OCI-LY7 (cell line): ENCODE data around the gene NDUFS3. TPM values are rescaled to one million over a fixed set of nuclear protein-coding genes. Genes with fewer than 3 reads are reported as not detected.

Experiments
- BruUV-seq: library from RNA; stranded (reverse); fragments of 400-500 nt; replicated peaks from 2 replicates; lab custom pipeline; 2021; lab: Mats Ljungman, UMichigan
- CTCF ChIA-PET: fragments of 300-600 bp; sonication (Branson Sonifier 250); formaldehyde crosslinking; loops from one replicate; lab custom pipeline; 2022; ENCODE audit warnings: antibody characterized with exemption; ENCODE audit not compliant: unreplicated experiment; lab: Charles Lee
- POLR2A ChIA-PET: fragments of 300-600 bp; sonication (Branson Sonifier 250); formaldehyde crosslinking; loops from one replicate; lab custom pipeline; 2022; ENCODE audit warnings: antibody characterized with exemption; lab: Charles Lee
- DNase-seq: peaks from one replicate; pipeline ENCODE4 v3.0.0-alpha.2; 2015; ENCODE audit warnings: low spot score
- H2AFZ ChIP-seq: fragments of 200-600 bp; sonication (generic), shearing (Covaris generic); 2 replicates; pipeline ENCODE4 v1.6.1; 2014; ENCODE audit warnings: mild to moderate bottlenecking, antibody characterized with exemption, low read length, moderate library complexity
- H3K27ac ChIP-seq: fragments of 200-600 bp; sonication (generic); 2 replicates; pipeline ENCODE4 v1.5.1; 2014; ENCODE audit warnings: mixed run types, low read depth, mild to moderate bottlenecking, moderate library complexity, low read length, inconsistent platforms; ENCODE audit not compliant: poor library complexity, severe bottlenecking
- H3K36me3 ChIP-seq: fragments of 200-600 bp; sonication (generic); 2 replicates; pipeline ENCODE4 v1.6.1; 2014; ENCODE audit warnings: mild to moderate bottlenecking, antibody characterized with exemption, low read length, moderate library complexity, mixed read lengths; ENCODE audit not compliant: insufficient read depth
- H3K4me1 ChIP-seq: fragments of 200-600 bp; sonication (generic); 2 replicates; pipeline ENCODE4 v1.5.1; 2014; ENCODE audit warnings: mild to moderate bottlenecking, low read length; ENCODE audit not compliant: insufficient read depth, poor library complexity, severe bottlenecking
- H3K4me2 ChIP-seq: fragments of 200-600 bp; sonication (generic); 2 replicates; pipeline ENCODE4 v1.6.1; 2014; ENCODE audit warnings: mild to moderate bottlenecking, low read length
- H3K4me3 ChIP-seq: fragments of 200-600 bp; sonication (generic); 2 replicates; pipeline ENCODE4 v1.5.1; 2014; ENCODE audit warnings: mild to moderate bottlenecking, low read depth, low read length; ENCODE audit not compliant: poor library complexity, severe bottlenecking
- H3K79me2 ChIP-seq: fragments of 200-600 bp; sonication (generic); 2 replicates; pipeline ENCODE4 v1.6.1; 2016; ENCODE audit warnings: low read depth, mild to moderate bottlenecking, low read length, moderate library complexity, mixed read lengths; ENCODE audit not compliant: insufficient read depth
- H3K9me2 ChIP-seq: fragments of 200-600 bp; sonication (generic); 2 replicates; pipeline ENCODE4 v1.6.1; 2016; ENCODE audit warnings: mild to moderate bottlenecking, low read length, mixed read lengths; ENCODE audit not compliant: insufficient read depth
- H3K9me3 ChIP-seq: fragments of 200-600 bp; sonication (generic); 2 replicates; pipeline ENCODE4 v1.6.1; 2014; ENCODE audit warnings: mild to moderate bottlenecking, mixed run types, low read length, mixed read lengths
- H4K20me1 ChIP-seq: fragments of 200-600 bp; sonication (generic); 2 replicates; pipeline ENCODE4 v1.6.1; 2014; ENCODE audit warnings: mild to moderate bottlenecking, antibody characterized with exemption, low read length, moderate library complexity, mixed read lengths; ENCODE audit not compliant: insufficient read depth
- EZH2phosphoT487 ChIP-seq: fragments of 200-600 bp; sonication (generic); IDR thresholded peaks from 2 replicates; pipeline ENCODE4 v1.6.1; 2018; ENCODE audit warnings: low read depth, borderline replicate concordance, mild to moderate bottlenecking, mixed run types, antibody characterized with exemption, low read length, moderate library complexity, mixed read lengths
- intact Hi-C: fragments of 100-400 bp; cut with micrococcal nuclease; formaldehyde crosslinking; loops from one replicate; pipeline ENCODE4 v1.10.0; 2022; ENCODE audit not compliant: unreplicated experiment
- total RNA-seq, 2 experiments: library from RNA; depleted of rRNA in 1 of 2; stranded (reverse); fragments of >200 nt in 1 of 2; shearing (Covaris generic) in 1 of 2; gene quantifications; 2 replicates each; pipeline ENCODE4 v1.2.3, GENCODE V29; 2014 to 2022
- TF ChIP-seq, protein P1 (sequence below): fragments of 200-600 bp; sonication (generic); conservative IDR thresholded peaks from 2 replicates; pipeline ENCODE4 v1.5.1; 2014; ENCODE audit warnings: mild to moderate bottlenecking, antibody characterized with exemption, low read length, moderate library complexity, mixed read lengths

Gene NDUFS3
- total RNA-seq, 2 experiments from 2014 or later: 73.9 to 135 TPM

DNA sequence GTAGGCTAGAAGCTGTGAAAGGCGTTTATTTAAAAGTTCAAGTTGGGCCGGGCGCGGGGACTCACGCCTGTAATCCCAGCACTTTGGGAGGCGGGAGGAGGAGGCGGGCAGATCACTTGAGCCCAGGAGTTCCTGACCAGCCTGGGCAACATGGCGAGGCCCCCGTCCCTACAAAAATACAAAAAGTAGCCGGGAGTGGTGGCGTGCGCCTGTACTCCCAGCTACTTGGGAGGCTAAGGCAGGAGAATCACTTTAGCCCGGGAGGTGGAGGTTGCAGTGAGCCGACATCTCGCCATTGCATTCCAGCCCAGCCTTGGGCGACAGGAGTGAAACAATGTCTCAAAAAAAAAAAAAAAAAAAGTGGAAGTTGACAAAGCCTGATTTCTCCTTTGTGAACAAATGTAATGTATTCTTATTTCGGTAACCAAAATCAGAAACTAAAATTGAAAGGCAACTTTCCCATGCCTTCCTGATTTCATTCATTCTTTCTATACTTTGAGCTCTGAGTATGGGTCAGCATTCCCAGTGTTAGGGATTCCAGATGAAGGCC lies 12.7 kb upstream of the NDUFS3 start:
- ChIA-PET CTCF (interaction anchor here (0.7 kb wide), 1 partner anchor 12 kb away, joined by 7 read pairs; the partner anchor contains the start of genes KBTBD4 and NDUFS3), POLR2A (interaction anchor here (0.6 to 1.5 kb wide), 10 partner anchors 12 to 1560 kb away, joined by 3 to 11 read pairs (median 4); partner anchors contain the start of genes CELF1, KBTBD4 and NDUFS3)
- peaks cover 25% of the 10 kb centered on the region for H3K36me3 ChIP-seq
- TF ChIP-seq, protein P1, sequence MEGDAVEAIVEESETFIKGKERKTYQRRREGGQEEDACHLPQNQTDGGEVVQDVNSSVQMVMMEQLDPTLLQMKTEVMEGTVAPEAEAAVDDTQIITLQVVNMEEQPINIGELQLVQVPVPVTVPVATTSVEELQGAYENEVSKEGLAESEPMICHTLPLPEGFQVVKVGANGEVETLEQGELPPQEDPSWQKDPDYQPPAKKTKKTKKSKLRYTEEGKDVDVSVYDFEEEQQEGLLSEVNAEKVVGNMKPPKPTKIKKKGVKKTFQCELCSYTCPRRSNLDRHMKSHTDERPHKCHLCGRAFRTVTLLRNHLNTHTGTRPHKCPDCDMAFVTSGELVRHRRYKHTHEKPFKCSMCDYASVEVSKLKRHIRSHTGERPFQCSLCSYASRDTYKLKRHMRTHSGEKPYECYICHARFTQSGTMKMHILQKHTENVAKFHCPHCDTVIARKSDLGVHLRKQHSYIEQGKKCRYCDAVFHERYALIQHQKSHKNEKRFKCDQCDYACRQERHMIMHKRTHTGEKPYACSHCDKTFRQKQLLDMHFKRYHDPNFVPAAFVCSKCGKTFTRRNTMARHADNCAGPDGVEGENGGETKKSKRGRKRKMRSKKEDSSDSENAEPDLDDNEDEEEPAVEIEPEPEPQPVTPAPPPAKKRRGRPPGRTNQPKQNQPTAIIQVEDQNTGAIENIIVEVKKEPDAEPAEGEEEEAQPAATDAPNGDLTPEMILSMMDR: no peak
- TF ChIP-seq EZH2phosphoT487: no peak
- peaks cover 6% of the 10 kb centered on the region; the same call in 1 of the 2 replicates for H3K79me2 ChIP-seq
- H2AFZ ChIP-seq: peak overlapping the region; percentile 97
- H3K9me2 ChIP-seq: no peaks in the 10 kb centered on the region
- peak overlapping the region; percentile 75 for H3K4me3 ChIP-seq
- intact Hi-C loops: no loop called here
- H4K20me1 ChIP-seq: no peaks in the 10 kb centered on the region
- no TSS peak for BruUV-seq
- no peaks in the 10 kb centered on the region for H3K9me3 ChIP-seq
- peaks cover 7% of the 10 kb centered on the region for H3K4me1 ChIP-seq
- peak overlapping the region; percentile 23 for H3K27ac ChIP-seq
- H3K4me2 ChIP-seq: peak overlapping the region; percentile 69
- no peak for DNase-seq

DNA sequence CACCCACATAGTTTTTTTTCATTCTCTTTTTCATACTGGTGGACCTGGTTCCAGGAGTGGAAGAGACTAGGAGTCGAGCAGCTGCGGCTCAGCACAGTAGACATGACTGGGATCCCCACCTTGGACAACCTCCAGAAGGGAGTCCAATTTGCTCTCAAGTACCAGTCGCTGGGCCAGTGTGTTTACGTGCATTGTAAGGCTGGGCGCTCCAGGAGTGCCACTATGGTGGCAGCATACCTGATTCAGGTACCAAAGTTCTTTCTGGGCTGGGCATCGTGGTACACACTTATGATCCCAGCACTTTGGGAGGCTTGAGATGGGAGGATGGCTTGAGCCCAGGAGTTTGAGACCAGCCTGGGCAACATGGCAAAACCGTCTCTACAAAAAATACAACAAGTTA lies 9.2 kb upstream of the NDUFS3 start:
- H3K9me2 ChIP-seq: no peaks in the 10 kb centered on the region
- no peak overlapping the region for H3K27ac ChIP-seq
- DNase-seq: no peak
- ChIA-PET CTCF (no interaction called here), POLR2A (interaction anchor here (0.6 to 2.3 kb wide), 5 partner anchors 9 to 43 kb away, joined by 3 to 8 read pairs (median 3); partner anchors contain the start of genes KBTBD4 and NDUFS3)
- no peak overlapping the region for H3K4me3 ChIP-seq
- no peaks in the 10 kb centered on the region for H4K20me1 ChIP-seq
- H3K4me1 ChIP-seq: peaks cover 7% of the 10 kb centered on the region
- no TSS peak for BruUV-seq
- no peak for TF ChIP-seq EZH2phosphoT487
- TF ChIP-seq, protein P1: no peak
- no peak overlapping the region for H3K4me2 ChIP-seq
- intact Hi-C loops: loop anchor here (10.0 kb wide), 1 partner anchor 145 kb away; the partner anchor contains the start of gene AGBL2
- peaks cover 6% of the 10 kb centered on the region; the same call in 1 of the 2 replicates for H3K79me2 ChIP-seq
- H3K9me3 ChIP-seq: no peaks in the 10 kb centered on the region
- H3K36me3 ChIP-seq: peaks cover 57% of the 10 kb centered on the region
- H2AFZ ChIP-seq: no peak overlapping the region
